ENCODE results near the gene EIF3F. TPM values are rescaled to one million over a fixed set of nuclear protein-coding genes. Genes with fewer than 3 reads are reported as not detected.

The EIF3F gene
- total and polyA plus RNA-seq, 9 of the 15 experiments (the other 6 are each of a cell fraction or from before 2014, with no cell fraction given), result 50.1 to 259 (median 135) TPM

DNA sequence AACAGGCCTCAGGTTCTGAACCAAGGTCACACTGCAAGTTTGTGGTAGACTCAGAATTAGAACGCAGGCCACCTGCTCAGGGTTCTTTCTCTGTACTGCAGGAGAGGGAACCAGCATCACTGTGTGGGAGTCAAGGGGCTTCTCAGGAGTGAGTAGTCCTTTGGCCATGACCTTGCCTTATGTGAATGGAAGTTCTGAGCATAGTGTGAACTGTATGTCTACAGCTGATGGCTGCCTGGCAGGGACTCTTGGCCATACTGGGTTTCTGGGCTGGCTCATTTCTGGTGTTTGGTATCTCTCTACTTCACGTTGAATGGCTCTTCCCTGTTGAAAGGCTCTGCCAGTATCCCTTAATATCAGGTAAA, 53.8 kb downstream of the EIF3F start (continued):
- TF ChIP-seq, protein P1, sequence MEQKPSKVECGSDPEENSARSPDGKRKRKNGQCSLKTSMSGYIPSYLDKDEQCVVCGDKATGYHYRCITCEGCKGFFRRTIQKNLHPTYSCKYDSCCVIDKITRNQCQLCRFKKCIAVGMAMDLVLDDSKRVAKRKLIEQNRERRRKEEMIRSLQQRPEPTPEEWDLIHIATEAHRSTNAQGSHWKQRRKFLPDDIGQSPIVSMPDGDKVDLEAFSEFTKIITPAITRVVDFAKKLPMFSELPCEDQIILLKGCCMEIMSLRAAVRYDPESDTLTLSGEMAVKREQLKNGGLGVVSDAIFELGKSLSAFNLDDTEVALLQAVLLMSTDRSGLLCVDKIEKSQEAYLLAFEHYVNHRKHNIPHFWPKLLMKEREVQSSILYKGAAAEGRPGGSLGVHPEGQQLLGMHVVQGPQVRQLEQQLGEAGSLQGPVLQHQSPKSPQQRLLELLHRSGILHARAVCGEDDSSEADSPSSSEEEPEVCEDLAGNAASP (IDR thresholded peaks at IDR 0.05), result no peak
- TF ChIP-seq, protein P2, sequence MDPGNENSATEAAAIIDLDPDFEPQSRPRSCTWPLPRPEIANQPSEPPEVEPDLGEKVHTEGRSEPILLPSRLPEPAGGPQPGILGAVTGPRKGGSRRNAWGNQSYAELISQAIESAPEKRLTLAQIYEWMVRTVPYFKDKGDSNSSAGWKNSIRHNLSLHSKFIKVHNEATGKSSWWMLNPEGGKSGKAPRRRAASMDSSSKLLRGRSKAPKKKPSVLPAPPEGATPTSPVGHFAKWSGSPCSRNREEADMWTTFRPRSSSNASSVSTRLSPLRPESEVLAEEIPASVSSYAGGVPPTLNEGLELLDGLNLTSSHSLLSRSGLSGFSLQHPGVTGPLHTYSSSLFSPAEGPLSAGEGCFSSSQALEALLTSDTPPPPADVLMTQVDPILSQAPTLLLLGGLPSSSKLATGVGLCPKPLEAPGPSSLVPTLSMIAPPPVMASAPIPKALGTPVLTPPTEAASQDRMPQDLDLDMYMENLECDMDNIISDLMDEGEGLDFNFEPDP (CRISPR knock-in tag; IDR thresholded peaks at IDR 0.05), result no peak
- no peak for TF ChIP-seq ZBTB8A (IDR thresholded peaks at IDR 0.05; ENCODE audit: partially characterized antibody)
- TF ChIP-seq ZBTB1 (CRISPR knock-in tag; IDR thresholded peaks at IDR 0.05; ENCODE audit: borderline replicate concordance, low read depth), result no peak
- TF ChIP-seq, protein P3, sequence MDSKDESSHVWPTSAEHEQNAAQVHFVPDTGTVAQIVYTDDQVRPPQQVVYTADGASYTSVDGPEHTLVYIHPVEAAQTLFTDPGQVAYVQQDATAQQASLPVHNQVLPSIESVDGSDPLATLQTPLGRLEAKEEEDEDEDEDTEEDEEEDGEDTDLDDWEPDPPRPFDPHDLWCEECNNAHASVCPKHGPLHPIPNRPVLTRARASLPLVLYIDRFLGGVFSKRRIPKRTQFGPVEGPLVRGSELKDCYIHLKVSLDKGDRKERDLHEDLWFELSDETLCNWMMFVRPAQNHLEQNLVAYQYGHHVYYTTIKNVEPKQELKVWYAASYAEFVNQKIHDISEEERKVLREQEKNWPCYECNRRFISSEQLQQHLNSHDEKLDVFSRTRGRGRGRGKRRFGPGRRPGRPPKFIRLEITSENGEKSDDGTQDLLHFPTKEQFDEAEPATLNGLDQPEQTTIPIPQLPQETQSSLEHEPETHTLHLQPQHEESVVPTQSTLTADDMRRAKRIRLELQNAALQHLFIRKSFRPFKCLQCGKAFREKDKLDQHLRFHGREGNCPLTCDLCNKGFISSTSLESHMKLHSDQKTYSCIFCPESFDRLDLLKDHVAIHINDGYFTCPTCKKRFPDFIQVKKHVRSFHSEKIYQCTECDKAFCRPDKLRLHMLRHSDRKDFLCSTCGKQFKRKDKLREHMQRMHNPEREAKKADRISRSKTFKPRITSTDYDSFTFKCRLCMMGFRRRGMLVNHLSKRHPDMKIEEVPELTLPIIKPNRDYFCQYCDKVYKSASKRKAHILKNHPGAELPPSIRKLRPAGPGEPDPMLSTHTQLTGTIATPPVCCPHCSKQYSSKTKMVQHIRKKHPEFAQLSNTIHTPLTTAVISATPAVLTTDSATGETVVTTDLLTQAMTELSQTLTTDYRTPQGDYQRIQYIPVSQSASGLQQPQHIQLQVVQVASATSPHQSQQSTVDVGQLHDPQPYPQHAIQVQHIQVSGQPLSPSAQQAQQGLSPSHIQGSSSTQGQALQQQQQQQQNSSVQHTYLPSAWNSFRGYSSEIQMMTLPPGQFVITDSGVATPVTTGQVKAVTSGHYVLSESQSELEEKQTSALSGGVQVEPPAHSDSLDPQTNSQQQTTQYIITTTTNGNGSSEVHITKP (IDR thresholded peaks at IDR 0.05; ENCODE audit: partially characterized antibody), result no peak
- TF ChIP-seq POLR3A (IDR thresholded peaks at IDR 0.05; ENCODE audit: borderline replicate concordance, extremely low read depth, insufficient read depth, insufficient read length), result no peak
- TF ChIP-seq, protein P4, sequence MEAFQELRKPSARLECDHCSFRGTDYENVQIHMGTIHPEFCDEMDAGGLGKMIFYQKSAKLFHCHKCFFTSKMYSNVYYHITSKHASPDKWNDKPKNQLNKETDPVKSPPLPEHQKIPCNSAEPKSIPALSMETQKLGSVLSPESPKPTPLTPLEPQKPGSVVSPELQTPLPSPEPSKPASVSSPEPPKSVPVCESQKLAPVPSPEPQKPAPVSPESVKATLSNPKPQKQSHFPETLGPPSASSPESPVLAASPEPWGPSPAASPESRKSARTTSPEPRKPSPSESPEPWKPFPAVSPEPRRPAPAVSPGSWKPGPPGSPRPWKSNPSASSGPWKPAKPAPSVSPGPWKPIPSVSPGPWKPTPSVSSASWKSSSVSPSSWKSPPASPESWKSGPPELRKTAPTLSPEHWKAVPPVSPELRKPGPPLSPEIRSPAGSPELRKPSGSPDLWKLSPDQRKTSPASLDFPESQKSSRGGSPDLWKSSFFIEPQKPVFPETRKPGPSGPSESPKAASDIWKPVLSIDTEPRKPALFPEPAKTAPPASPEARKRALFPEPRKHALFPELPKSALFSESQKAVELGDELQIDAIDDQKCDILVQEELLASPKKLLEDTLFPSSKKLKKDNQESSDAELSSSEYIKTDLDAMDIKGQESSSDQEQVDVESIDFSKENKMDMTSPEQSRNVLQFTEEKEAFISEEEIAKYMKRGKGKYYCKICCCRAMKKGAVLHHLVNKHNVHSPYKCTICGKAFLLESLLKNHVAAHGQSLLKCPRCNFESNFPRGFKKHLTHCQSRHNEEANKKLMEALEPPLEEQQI (IDR thresholded peaks at IDR 0.05), result no peak
- TF ChIP-seq, protein P5, sequence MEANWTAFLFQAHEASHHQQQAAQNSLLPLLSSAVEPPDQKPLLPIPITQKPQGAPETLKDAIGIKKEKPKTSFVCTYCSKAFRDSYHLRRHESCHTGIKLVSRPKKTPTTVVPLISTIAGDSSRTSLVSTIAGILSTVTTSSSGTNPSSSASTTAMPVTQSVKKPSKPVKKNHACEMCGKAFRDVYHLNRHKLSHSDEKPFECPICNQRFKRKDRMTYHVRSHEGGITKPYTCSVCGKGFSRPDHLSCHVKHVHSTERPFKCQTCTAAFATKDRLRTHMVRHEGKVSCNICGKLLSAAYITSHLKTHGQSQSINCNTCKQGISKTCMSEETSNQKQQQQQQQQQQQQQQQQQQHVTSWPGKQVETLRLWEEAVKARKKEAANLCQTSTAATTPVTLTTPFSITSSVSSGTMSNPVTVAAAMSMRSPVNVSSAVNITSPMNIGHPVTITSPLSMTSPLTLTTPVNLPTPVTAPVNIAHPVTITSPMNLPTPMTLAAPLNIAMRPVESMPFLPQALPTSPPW (CRISPR knock-in tag; IDR thresholded peaks at IDR 0.05), result no peak
- TF ChIP-seq RBM39 (optimal IDR thresholded peaks at IDR 0.05; ENCODE audit: low read depth, low read length), result no peak

Data from K562 (cell line).